HL-60 (cell line): Measurements from ENCODE around the gene RCAN1.

ENCODE experiments used
- DNase-seq, 2 experiments: peaks; one replicate each; pipeline ENCODE4 v3.0.0-alpha.2; 2010 to 2020; ENCODE audit warnings: low read depth in 1 of 2, low spot score in 1 of 2
- H3K27ac ChIP-seq: fragments of 250-450 bp; sonication (Bioruptor Pico); replicated peaks from 2 replicates; pipeline ENCODE4 v1.5.1; 2020; ENCODE audit warnings: mild to moderate bottlenecking, moderate library complexity
- H3K27me3 ChIP-seq: fragments of 250-450 bp; sonication (Bioruptor Pico); 2 replicates; pipeline ENCODE4 v1.5.1; 2021; ENCODE audit warnings: mild to moderate bottlenecking, moderate library complexity; ENCODE audit not compliant: insufficient read depth, poor library complexity, severe bottlenecking
- H3K4me3 ChIP-seq: replicated peaks from 2 replicates; pipeline ENCODE4 v1.5.1; 2011; ENCODE audit warnings: mild to moderate bottlenecking, control low read depth, low read length; ENCODE audit not compliant: insufficient read depth
- GABPA ChIP-seq: IDR thresholded peaks from 2 replicates; pipeline ENCODE4 v1.6.1; 2012; ENCODE audit warnings: low read depth
- POLR2AphosphoS5 ChIP-seq: IDR thresholded peaks from 2 replicates; pipeline ENCODE4 v1.6.1; 2012; ENCODE audit warnings: low read depth
- SPI1 ChIP-seq: IDR thresholded peaks from 2 replicates; pipeline ENCODE4 v1.6.1; 2012; ENCODE audit warnings: low read depth, mild to moderate bottlenecking, borderline replicate concordance
- TF ChIP-seq, protein P1 (sequence below): IDR thresholded peaks from one replicate; pipeline ENCODE4 v1.5.1; 2011; ENCODE audit warnings: low read length, control low read depth, inconsistent platforms; ENCODE audit not compliant: insufficient read depth
- TF ChIP-seq, protein P2 (sequence below): IDR thresholded peaks from 2 replicates; pipeline ENCODE4 v1.6.1; 2012; ENCODE audit warnings: low read depth; ENCODE audit not compliant: insufficient replicate concordance

Gene RCAN1

DNA sequence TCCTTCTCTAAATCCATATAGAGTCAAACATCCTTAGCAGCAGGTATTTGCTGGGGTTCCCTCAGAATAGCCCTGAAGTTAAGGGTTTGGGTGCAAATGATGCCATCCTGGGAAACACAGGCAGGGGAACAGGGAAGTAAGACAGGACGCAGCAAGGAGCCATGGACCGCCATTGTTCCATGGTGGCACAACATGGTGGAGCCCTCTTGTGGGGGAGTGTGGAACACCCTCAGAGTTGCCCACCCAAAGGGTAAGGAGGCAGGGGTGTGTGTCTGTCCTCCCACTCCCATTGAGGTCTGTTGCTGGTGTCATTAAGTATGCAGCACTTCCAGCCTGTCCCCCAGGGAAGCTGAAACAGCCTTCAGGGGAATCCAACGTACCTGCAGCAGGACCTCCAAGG lies 20.4 kb upstream of the RCAN1 start:
- Histone ChIP-seq H3K4me3 (no peak overlapping the region), H3K27ac (no peak overlapping the region), H3K27me3 (no peaks in the 10 kb centered on the region)
- TF ChIP-seq, protein P1, sequence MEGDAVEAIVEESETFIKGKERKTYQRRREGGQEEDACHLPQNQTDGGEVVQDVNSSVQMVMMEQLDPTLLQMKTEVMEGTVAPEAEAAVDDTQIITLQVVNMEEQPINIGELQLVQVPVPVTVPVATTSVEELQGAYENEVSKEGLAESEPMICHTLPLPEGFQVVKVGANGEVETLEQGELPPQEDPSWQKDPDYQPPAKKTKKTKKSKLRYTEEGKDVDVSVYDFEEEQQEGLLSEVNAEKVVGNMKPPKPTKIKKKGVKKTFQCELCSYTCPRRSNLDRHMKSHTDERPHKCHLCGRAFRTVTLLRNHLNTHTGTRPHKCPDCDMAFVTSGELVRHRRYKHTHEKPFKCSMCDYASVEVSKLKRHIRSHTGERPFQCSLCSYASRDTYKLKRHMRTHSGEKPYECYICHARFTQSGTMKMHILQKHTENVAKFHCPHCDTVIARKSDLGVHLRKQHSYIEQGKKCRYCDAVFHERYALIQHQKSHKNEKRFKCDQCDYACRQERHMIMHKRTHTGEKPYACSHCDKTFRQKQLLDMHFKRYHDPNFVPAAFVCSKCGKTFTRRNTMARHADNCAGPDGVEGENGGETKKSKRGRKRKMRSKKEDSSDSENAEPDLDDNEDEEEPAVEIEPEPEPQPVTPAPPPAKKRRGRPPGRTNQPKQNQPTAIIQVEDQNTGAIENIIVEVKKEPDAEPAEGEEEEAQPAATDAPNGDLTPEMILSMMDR, result no peak
- DNase-seq, result no peak

DNA sequence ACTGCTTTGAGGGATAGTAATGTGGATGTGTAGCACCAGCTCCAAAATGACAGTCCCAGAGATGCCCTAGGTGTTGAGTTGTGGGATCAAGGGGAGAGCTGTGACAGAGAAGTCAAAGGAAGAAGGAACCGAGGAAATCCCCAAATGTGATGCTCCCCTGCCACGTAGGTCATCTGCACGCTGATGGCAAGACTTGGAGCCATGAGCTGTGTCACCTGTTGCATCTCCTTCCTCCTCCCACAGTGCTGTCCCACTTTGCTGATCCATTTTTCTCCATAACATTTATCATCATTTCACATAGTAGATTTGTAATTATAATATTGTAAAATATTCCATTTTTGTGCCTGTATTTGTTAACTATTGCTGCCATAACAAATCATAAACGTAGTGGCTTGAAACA lies 17.6 kb upstream of the RCAN1 start:
- Histone ChIP-seq H3K4me3 (no peak overlapping the region), H3K27me3 (no peaks in the 10 kb centered on the region)
- TF ChIP-seq, protein P1, result no peak

DNA sequence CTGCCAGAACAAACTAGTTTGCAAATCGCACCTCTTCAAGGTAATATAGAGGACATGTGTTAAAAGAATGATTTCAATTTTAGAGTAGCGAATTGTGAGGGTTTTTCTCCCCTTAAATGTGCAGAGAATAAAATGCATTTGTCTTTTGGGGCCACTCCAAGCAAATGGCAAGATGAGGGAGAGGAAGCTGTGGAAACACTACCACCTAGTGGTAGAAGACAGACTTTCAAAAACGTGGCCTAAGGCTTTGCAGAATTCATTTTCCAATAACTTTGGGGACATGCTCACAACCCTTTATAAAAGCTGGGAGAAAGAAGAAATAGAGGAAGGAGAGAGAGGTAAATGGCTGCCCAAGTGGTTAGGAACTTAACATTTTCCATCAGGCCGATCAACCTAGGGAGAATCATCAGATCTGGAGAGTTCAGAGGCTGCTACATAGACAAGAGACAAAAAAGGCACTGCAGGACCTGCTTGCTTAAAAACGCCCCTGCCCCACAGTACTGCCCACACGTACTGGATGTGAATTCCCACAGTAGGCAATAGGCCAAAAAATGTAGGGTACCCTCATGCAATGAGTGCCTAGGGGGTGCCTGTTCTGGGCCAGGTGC lies 15.7 kb upstream of the RCAN1 start:
- Histone ChIP-seq H3K27ac (no peak overlapping the region), H3K27me3 (no peaks in the 10 kb centered on the region), H3K4me3 (no peak overlapping the region)
- no peak for TF ChIP-seq GABPA
- no peak for TF ChIP-seq POLR2AphosphoS5
- TF ChIP-seq, protein P2, sequence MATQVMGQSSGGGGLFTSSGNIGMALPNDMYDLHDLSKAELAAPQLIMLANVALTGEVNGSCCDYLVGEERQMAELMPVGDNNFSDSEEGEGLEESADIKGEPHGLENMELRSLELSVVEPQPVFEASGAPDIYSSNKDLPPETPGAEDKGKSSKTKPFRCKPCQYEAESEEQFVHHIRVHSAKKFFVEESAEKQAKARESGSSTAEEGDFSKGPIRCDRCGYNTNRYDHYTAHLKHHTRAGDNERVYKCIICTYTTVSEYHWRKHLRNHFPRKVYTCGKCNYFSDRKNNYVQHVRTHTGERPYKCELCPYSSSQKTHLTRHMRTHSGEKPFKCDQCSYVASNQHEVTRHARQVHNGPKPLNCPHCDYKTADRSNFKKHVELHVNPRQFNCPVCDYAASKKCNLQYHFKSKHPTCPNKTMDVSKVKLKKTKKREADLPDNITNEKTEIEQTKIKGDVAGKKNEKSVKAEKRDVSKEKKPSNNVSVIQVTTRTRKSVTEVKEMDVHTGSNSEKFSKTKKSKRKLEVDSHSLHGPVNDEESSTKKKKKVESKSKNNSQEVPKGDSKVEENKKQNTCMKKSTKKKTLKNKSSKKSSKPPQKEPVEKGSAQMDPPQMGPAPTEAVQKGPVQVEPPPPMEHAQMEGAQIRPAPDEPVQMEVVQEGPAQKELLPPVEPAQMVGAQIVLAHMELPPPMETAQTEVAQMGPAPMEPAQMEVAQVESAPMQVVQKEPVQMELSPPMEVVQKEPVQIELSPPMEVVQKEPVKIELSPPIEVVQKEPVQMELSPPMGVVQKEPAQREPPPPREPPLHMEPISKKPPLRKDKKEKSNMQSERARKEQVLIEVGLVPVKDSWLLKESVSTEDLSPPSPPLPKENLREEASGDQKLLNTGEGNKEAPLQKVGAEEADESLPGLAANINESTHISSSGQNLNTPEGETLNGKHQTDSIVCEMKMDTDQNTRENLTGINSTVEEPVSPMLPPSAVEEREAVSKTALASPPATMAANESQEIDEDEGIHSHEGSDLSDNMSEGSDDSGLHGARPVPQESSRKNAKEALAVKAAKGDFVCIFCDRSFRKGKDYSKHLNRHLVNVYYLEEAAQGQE, result no peak
- TF ChIP-seq, protein P1, result peak; percentile 38
- TF ChIP-seq SPI1, result no peak
- DNase-seq, result peak in 1 of 2 experiments; percentile 44

More for the DNA sequence above, 17.6 kb upstream of the RCAN1 start:
- no peak overlapping the region for H3K27ac ChIP-seq
- DNase-seq, result no peak

DNA sequence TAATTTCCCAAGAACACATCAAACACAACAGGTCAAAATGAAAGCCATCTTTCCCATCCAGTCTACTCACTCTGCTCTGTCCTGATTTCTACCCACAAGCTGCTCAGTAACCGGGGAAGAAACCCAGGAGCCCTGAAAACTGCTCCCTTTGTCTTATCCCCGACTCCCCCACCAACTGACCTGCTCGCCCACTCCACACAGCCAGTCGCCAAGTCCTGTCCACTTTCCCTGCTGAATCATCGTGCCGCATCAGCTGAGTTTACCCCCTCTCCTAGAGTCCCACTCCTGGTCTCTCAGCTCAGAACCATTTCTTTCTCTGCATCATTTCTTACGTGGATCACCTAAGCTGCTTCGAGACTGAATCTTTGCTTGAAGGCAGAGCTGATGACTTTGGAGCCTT lies 11.2 kb upstream of the RCAN1 start:
- H3K4me3 ChIP-seq, result no peak overlapping the region
- no peak for TF ChIP-seq GABPA
- H3K27ac ChIP-seq, result no peak overlapping the region
- DNase-seq, result no peak
- no peaks in the 10 kb centered on the region for H3K27me3 ChIP-seq

DNA sequence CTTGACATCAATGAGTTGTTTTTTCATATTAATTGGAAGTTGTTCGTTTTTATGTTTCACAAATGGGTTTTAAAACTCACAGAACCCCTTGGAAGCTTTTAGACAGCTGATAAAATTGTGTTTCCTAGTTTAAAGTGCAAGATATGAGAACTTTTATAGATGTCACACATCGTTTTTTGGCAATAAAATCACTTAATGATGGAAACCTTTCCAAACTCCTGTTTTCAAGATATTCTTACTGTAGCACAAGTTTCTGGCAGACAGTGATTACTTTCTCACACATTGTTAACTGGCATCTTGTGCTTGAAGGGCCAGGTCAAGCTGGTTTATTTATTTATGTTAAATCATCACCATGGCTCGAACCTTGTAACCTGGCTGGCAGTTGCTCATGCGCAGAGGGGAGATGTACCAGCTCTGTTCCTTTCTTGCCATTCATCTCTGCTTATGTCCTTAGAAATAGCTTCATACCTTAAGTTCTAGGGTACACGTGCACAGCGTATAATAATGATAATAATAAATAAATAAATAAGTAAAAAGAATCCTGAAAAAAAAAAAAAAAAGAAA lies 10.2 kb upstream of the RCAN1 start:
- no peaks in the 10 kb centered on the region for H3K27me3 ChIP-seq
- H3K4me3 ChIP-seq, result no peak overlapping the region
- DNase-seq, result no peak
- H3K27ac ChIP-seq, result no peak overlapping the region
- TF ChIP-seq, protein P1, result no peak
- no peak for TF ChIP-seq POLR2AphosphoS5
- TF ChIP-seq GABPA, result no peak
- no peak for TF ChIP-seq SPI1
- TF ChIP-seq, protein P2, result no peak
